Gastrocnemius medialis (tissue), 4 donors: ENCODE results near the gene ACP6.

Experiments used
- POLR2A ChIP-seq, 2 donors: fragments of 450-650 bp; IDR thresholded peaks; one replicate each; pipeline ENCODE4 v1.6.1; 2017; ENCODE audit warnings: antibody characterized with exemption in 2 of 2, mild to moderate bottlenecking in 2 of 2, moderate library complexity in 2 of 2
- TF ChIP-seq, protein P1 (sequence below), 5 experiments: fragments of 450-650 bp in 3 of 5; fragments of 200-600 bp in 2 of 5; sonication (generic) in 2 of 5; IDR thresholded peaks in 4 of 5; conservative IDR thresholded peaks in 1 of 5; 1 replicate in 4 of 5; 2 replicates in 1 of 5; pipeline ENCODE4 v1.5.1; 2016 to 2019; ENCODE audit warnings: antibody characterized with exemption in 5 of 5, mild to moderate bottlenecking in 3 of 5, moderate library complexity in 3 of 5

DNA sequence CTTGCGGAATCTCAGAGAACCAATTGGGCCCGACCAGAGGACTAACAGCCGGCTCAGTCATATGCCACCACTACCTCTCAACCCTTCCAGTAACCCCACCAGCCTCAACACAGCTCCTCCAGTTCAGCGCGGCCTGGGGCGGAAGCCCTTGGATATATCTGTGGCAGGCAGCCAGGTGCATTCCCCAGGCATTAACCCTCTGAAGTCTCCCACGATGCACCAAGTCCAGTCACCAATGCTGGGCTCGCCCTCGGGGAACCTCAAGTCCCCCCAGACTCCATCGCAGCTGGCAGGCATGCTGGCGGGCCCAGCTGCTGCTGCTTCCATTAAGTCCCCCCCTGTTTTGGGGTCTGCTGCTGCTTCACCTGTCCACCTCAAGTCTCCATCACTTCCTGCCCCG is 49.8 kb downstream of the ACP6 start:
- no peak for TF ChIP-seq POLR2A (IDR thresholded peaks at IDR 0.05)
- TF ChIP-seq, protein P1, sequence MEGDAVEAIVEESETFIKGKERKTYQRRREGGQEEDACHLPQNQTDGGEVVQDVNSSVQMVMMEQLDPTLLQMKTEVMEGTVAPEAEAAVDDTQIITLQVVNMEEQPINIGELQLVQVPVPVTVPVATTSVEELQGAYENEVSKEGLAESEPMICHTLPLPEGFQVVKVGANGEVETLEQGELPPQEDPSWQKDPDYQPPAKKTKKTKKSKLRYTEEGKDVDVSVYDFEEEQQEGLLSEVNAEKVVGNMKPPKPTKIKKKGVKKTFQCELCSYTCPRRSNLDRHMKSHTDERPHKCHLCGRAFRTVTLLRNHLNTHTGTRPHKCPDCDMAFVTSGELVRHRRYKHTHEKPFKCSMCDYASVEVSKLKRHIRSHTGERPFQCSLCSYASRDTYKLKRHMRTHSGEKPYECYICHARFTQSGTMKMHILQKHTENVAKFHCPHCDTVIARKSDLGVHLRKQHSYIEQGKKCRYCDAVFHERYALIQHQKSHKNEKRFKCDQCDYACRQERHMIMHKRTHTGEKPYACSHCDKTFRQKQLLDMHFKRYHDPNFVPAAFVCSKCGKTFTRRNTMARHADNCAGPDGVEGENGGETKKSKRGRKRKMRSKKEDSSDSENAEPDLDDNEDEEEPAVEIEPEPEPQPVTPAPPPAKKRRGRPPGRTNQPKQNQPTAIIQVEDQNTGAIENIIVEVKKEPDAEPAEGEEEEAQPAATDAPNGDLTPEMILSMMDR (IDR thresholded peaks at IDR 0.05 in 4 of 5, conservative IDR thresholded peaks at IDR 0.05 in 1 of 5): no peak
